Adrenal gland (tissue), 12 donors: ENCODE measurements around the gene GEMIN2. TPM values are rescaled to one million over a fixed set of nuclear protein-coding genes. Genes with fewer than 3 reads are reported as not detected.
A peak's percentile ranks its signal among the peaks of the same experiment; 100 is the strongest.
"Not testable (repeated sequence)": the region's sequence is repeated elsewhere in the genome, so short reads cannot be mapped to it uniquely, and the experiment has no call there.

Source experiments
- DNase-seq, 7 donors: peaks; one replicate each; pipeline ENCODE4 v3.0.0-alpha.2; 2019 to 2020
- H3K27ac ChIP-seq, 5 donors: fragments of 200-600 bp; sonication (generic) in 4 of 5; 1 replicate in 3 of 5; 2 replicates in 2 of 5; pipeline versions ENCODE4 v1.5.1 to v1.8.0; 2016 to 2020; ENCODE audit warnings: mild to moderate bottlenecking in 1 of 5
- H3K27me3 ChIP-seq: fragments of 200-600 bp; 2 replicates; pipeline ENCODE4 v1.8.0; 2021
- H3K36me3 ChIP-seq, 2 donors: fragments of 200-600 bp; replicated peaks in 1 of 2; 1 replicate in 1 of 2; 2 replicates in 1 of 2; pipeline versions ENCODE4 v1.5.1 to v1.8.0; 2018 to 2022
- H3K4me1 ChIP-seq, 2 donors: fragments of 200-600 bp; replicated peaks in 1 of 2; 1 replicate in 1 of 2; 2 replicates in 1 of 2; pipeline versions ENCODE4 v1.5.1 to v1.8.0; 2018 to 2021
- H3K4me3 ChIP-seq, 4 donors: fragments of 200-600 bp; sonication (generic) in 3 of 4; one replicate each; pipeline ENCODE4 v1.5.1; 2016 to 2018
- H3K9me3 ChIP-seq, 3 donors: fragments of 200-600 bp; sonication (generic) in 1 of 3; replicated peaks in 1 of 3; 1 replicate in 2 of 3; 2 replicates in 1 of 3; pipeline versions ENCODE4 v1.5.1 to v1.8.0; 2016 to 2021
- POLR2A ChIP-seq, 2 donors: fragments of 450-650 bp; IDR thresholded peaks; one replicate each; pipeline ENCODE4 v1.6.1; 2017; ENCODE audit warnings: antibody characterized with exemption in 2 of 2, mild to moderate bottlenecking in 2 of 2, moderate library complexity in 1 of 2
- WGBS, 4 donors: extraction: QIAGEN DNeasy Blood & Tissue Kit in 2 of 4; methylation state at CpG; one replicate each; pipeline versions ENCODE4 v1.1.5 to v1.1.7; 2013 to 2017; 5-methylcytosine and 5-hydroxymethylcytosine counted together
- intact Hi-C, 2 donors: fragments of 100-400 bp; cut with DNase I; formaldehyde crosslinking; loops; one replicate each; pipeline versions ENCODE4 v1.14.1 to v1.15.0; 2022 to 2023
- polyA plus RNA-seq, 3 donors: library from polyadenylated mRNA; stranded (reverse); fragments of 200-250 nt in 2 of 3; fragments of 350-450 nt in 1 of 3; fragmentation: Illumina TruSeq in 1 of 3; extraction: RNeasy Lipid Tissue Mini Kit (QIAGEN cat#74804) in 1 of 3; gene quantifications; one replicate each; pipeline ENCODE4 v1.2.3, GENCODE V29; 2013 to 2014
- total RNA-seq, 9 donors: library from RNA; depleted of rRNA in 4 of 9; stranded (reverse); fragments of >200 nt in 4 of 9; fragments of 120-200 nt in 1 of 9; fragmentation: NEBNext Ultra II Directional in 1 of 9; extraction: Animal tissue kit (Norgen Biotek cat#: 25700) in 1 of 9; gene quantifications; one replicate each; pipeline versions ENCODE4 v1.1.0 to v1.2.4, GENCODE V29; 2013 to 2023
- TF ChIP-seq, protein P1 (sequence below), 6 experiments: fragments of 450-650 bp in 4 of 6; fragments of 200-600 bp in 2 of 6; sonication (generic) in 1 of 6; IDR thresholded peaks; 1 replicate in 5 of 6; 2 replicates in 1 of 6; pipeline versions ENCODE4 v1.5.1 to v1.8.0; 2016 to 2021; ENCODE audit warnings: antibody characterized with exemption in 6 of 6, mild to moderate bottlenecking in 2 of 6, moderate library complexity in 1 of 6
- donor health status: healthy with polysubstance abuse.
- donor health status: Bipolar disorder and iron deficiency.
- donor health status: DM: yes; HTN: yes; CAD: no.
- donor health status: DM: no; HTN: no; CAD: no.
- donor health status: DM: no; HTN: no; CAD: no.
- donor health status: DM: yes; HTN: yes; CAD: no.

The GEMIN2 gene
- total and polyA plus RNA-seq, 12 donors, result 1.1 to 21.2 (median 10.1) TPM

DNA sequence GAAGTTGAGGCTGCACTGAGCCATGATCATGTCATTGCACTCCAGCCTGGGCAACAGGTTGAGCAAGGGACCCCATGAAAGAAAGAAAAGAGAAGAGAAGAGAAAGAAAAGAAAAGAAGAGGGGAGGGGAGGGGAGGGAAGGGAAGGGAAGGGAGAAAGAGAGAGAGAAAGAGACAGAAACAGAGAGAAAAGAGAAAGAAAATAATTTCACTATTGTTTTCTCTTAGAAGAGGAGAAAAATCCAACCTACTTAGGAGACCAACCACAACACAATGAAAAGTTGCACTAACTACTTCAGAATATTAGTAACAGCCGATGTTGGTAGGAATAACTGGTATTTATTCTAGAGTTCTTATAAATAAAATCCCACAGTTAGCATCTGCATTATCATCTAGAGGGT lies 46.4 kb downstream of the GEMIN2 start:
- no peak for DNase-seq
- TF ChIP-seq, protein P1, sequence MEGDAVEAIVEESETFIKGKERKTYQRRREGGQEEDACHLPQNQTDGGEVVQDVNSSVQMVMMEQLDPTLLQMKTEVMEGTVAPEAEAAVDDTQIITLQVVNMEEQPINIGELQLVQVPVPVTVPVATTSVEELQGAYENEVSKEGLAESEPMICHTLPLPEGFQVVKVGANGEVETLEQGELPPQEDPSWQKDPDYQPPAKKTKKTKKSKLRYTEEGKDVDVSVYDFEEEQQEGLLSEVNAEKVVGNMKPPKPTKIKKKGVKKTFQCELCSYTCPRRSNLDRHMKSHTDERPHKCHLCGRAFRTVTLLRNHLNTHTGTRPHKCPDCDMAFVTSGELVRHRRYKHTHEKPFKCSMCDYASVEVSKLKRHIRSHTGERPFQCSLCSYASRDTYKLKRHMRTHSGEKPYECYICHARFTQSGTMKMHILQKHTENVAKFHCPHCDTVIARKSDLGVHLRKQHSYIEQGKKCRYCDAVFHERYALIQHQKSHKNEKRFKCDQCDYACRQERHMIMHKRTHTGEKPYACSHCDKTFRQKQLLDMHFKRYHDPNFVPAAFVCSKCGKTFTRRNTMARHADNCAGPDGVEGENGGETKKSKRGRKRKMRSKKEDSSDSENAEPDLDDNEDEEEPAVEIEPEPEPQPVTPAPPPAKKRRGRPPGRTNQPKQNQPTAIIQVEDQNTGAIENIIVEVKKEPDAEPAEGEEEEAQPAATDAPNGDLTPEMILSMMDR (IDR thresholded peaks at IDR 0.05), result no peak
- TF ChIP-seq POLR2A (IDR thresholded peaks at IDR 0.05), result no peak

DNA sequence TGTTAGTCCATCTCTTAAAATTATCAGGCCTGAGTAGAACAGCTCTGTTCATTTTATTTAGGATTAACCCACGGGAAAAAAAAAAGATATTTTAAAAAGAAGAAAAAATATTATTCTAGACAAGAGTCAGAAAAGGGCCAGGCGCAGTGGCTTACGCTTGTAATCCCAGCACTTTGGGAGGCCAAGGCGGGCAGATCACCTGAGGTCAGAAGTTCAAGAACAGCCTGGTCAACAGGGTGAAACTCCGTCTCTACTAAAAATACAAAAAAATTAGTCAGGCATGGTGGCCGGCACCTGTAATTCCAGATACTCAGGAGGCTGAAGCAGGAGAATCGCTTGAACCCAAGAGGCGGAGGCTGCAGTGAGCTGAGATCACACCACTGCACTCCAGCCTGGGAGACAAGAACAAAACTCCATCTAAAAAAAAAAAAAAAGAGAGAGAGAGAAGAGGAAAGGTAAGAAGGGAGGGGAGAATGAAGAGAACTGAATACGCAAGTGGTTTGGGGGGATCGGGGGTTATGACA lies 53.7 kb downstream of the GEMIN2 start:
- not testable (repeated sequence) for H3K27me3 ChIP-seq, H3K27ac ChIP-seq, H3K36me3 ChIP-seq, DNase-seq, H3K9me3 ChIP-seq
- WGBS, 4 donors, result 83 to 89% (median 87%) methylated on average over 10 of the region's 10 CpGs
- peaks cover 23 to 45% of the 10 kb centered on the region in 2 donors for H3K4me1 ChIP-seq
- peak overlapping the region in 1 of 4 donors; percentile 96 for H3K4me3 ChIP-seq
- intact Hi-C loops, result loop anchor here (10.0 kb wide), 1 partner anchor 53 kb away; the partner anchor contains the start of gene GEMIN2 (in 2 of the 2)

More for the DNA sequence above, 46.4 kb downstream of the GEMIN2 start:
- WGBS, 4 donors, result 93 to 100% (median 98%) methylated on average over 1 of the region's 1 CpG
- Histone ChIP-seq H3K36me3 (peaks cover 0 to 45% of the 10 kb centered on the region in 2 donors), H3K4me1 (peaks cover 0 to 10% of the 10 kb centered on the region in 2 donors), H3K9me3 (no peaks in the 10 kb centered on the region), H3K4me3 (no peak overlapping the region), H3K27ac (no peak overlapping the region), H3K27me3 (no peaks in the 10 kb centered on the region)
- intact Hi-C loops, result loop anchor here (10.0 kb wide), 1 partner anchor 46 kb away; the partner anchor contains the start of gene GEMIN2 (in 2 of the 2)

DNA sequence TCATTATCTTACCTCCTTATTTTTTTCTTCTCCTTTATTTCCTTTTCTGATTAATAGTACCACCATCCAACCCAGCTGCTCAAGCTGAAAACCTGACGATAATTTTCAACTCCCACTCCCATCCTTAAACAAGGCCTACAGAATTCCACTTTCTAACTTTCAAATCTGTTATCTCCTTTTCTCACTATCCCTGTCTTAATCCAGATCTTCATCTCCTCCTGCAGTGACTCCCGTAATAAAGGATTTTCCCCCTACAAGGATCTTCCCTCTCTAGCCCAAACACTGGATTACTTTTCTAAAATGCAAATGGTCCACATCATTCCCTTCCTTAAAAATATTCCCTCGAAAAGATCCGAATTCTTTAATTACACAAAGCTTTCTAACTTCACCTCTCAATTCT lies 54.5 kb downstream of the GEMIN2 start:
- DNase-seq, result no peak
- Histone ChIP-seq H3K27me3 (no peaks in the 10 kb centered on the region), H3K9me3 (no peaks in the 10 kb centered on the region), H3K36me3 (no peaks in the 10 kb centered on the region), H3K4me3 (peak overlapping the region in 1 of 4 donors; percentile 96), H3K4me1 (peaks cover 23 to 45% of the 10 kb centered on the region in 2 donors), H3K27ac (no peak overlapping the region)
- WGBS, 4 donors, result 65 to 70% (median 68%) methylated on average over 4 of the region's 4 CpGs
- TF ChIP-seq POLR2A (IDR thresholded peaks at IDR 0.05), result no peak
- TF ChIP-seq, protein P1 (IDR thresholded peaks at IDR 0.05), result no peak
- intact Hi-C loops, result loop anchor here (10.0 kb wide), 1 partner anchor 54 kb away; the partner anchor contains the start of gene GEMIN2 (in 2 of the 2)

DNA sequence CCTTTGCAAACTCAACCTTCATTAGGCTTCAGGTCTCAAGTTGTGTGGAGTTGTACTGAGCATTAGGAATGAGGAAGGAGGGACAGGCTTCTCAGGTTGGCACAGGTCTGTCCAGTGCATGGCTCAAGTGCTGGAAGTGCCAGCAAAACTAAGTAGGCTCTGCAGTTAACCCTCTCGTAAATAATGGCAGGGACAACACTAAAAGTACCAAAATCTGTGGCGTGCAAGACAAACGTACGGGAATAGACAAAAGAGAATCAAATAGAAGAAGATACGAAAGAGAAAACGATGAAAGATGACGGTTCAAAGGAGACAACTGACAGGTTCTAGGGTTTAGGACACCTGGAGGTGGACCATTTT lies 55.4 kb downstream of the GEMIN2 start:
- intact Hi-C loops, result loop anchor here (10.0 kb wide), 1 partner anchor 55 kb away; the partner anchor contains the start of gene GEMIN2 (in 2 of the 2)
- Histone ChIP-seq H3K27ac (peak overlapping the region; percentile 78 to 100 (median 98)), H3K4me3 (peak overlapping the region; percentile 0 to 96 (median 74)), H3K9me3 (no peaks in the 10 kb centered on the region), H3K4me1 (peaks cover 23 to 45% of the 10 kb centered on the region in 2 donors), H3K27me3 (no peaks in the 10 kb centered on the region), H3K36me3 (no peaks in the 10 kb centered on the region)
- TF ChIP-seq POLR2A (IDR thresholded peaks at IDR 0.05), result no peak
- TF ChIP-seq, protein P1 (IDR thresholded peaks at IDR 0.05), result no peak
- DNase-seq, result peak in 3 of 7 donors; percentile 22 to 30 (median 23)
- 0% methylated on average over 7 of the region's 7 CpGs for WGBS, 4 donors

DNA sequence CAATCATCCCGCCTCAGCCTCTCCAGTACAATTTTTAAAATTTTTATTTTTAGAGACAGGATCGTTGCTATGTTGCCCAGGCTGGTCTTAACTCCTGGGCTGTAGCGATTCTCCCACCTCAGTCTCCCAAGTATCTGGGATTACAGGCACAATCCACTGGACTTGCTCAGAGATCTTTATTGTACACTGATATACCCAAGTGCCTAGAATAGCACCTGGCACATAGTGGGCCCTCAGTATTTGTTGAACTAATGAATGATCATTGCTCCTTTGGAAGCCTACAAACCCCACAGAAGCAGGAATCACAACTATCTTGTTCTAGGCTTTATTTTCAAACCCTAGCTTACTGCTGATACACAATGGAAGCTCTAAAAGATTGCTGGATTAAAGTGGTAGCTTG lies 59.1 kb downstream of the GEMIN2 start:
- DNase-seq, result no peak
- WGBS, 4 donors, result 89 to 91% (median 89%) methylated on average over 3 of the region's 3 CpGs
- H3K27me3 ChIP-seq, result no peaks in the 10 kb centered on the region
- no peaks in the 10 kb centered on the region for H3K9me3 ChIP-seq
- H3K36me3 ChIP-seq, result peaks cover 0 to 19% of the 10 kb centered on the region in 2 donors
- peaks cover 16 to 35% of the 10 kb centered on the region in 2 donors for H3K4me1 ChIP-seq
- no peak overlapping the region for H3K27ac ChIP-seq
- TF ChIP-seq POLR2A (IDR thresholded peaks at IDR 0.05), result no peak
- TF ChIP-seq, protein P1 (IDR thresholded peaks at IDR 0.05), result no peak
- intact Hi-C loops, result loop anchor here in 1 of 2 donors (10.0 kb wide), 1 partner anchor 262 kb away; the partner anchor contains the start of gene FBXO33
- no peak overlapping the region for H3K4me3 ChIP-seq
